ENCODE results near the gene LEFTY1.

GRCh38 chr1:225866061-225866837 is 22.7 kb downstream of the LEFTY1 start:
- no peak for TF ChIP-seq GATA2 (IDR thresholded peaks at IDR 0.05; ENCODE audit: low read depth, low read length)
- TF ChIP-seq GATA3 (IDR thresholded peaks at IDR 0.05; ENCODE audit: low read depth, low read length), result no peak

Data from SH-SY5Y (cell line).